ENCODE measurements around the gene ADGRA3.
A peak's percentile ranks its signal among the peaks of the same experiment; 100 is the strongest.
"Not testable (repeated sequence)": the region's sequence is repeated elsewhere in the genome, so short reads cannot be mapped to it uniquely, and the experiment has no call there.

Gene ADGRA3

DNA sequence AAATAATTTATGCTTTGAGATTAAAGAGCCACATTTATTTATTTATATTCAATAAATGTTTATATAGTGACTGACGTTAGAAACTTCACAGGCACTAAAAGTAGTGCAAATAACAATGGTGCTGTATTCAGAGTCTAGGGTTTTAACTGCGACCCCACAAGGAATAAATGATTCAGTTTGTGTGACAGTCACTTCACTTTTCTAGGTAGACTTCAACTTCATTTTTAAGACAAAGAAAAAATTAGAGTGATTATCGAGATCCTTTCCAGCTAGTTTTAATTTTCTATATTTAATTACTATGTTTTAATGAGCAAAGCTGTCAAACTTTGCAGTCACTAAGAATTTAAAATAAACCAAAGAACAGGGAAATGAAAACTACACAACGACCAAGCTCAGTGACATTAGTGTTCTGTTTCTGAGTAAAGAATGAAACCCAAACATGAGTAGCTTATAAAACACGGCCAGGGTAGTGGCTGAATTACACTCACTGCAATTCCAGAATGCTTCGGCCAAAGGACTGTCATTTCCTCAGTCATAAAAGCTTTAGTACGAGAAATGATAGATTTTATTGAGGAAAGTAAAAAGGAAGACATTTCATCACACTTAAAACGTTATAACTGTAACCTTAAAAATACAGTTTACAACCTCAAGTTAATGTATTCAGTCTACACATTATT is 38.6 kb downstream of the ADGRA3 start:
- DNase-seq = no peak

- no peak for DNase-seq
Observed at GRCh38 chr4:22476011-22476410, 39.9 kb downstream of the ADGRA3 start.

DNA sequence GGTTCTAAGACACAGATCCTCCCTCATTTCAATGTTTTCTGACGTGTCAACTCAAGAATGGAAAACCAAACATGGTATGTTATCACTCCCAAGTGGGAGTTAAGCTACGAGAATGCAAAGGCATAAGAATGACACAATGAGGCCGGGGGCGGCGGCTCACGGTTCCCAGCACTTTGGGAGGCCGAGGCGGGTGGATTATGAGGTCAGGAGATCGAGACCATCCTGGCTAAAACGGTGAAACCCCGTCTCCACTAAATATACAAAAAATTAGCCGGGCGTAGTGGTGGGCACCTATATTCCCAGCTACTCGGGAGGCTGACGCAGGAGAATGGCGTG is 40.6 kb downstream of the ADGRA3 start:
- not testable (repeated sequence) for DNase-seq

DNA sequence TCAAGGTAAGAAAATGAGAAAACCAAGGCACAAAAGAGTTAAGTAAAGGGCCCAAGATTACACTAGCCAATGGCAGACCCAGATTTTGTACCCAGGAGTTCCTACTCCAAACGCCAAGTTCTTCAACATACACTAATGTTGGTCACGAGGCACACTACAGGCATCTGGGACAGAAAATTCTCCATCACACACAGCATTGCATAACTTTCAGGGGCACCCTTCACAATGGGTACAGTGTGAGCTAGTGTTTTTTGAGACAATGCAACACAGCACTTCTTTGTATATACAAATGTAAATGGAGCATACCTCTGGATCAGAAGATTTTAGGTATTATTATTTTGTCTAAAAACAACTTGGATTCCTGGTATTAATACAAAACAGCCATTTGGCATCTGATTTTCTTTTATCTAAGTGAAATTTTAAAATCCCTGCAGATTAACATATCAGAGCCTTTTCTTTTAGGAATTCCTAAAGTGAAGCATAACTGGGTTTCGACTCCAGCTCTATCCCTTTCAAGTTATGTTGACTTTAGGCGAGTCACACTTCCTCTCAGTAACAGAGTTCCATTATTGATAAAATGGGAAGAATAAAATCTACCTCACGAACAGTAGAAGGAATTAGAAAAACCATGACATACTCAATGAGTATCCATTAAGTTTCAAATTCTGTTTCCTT is 41.1 kb downstream of the ADGRA3 start:
- DNase-seq = no peak

GRCh38 chr4:22473268-22473667 is 42.6 kb downstream of the ADGRA3 start:
- DNase-seq = no peak

GRCh38 chr4:22471999-22472461 is 43.8 kb downstream of the ADGRA3 start:
- DNase-seq = no peak

DNA sequence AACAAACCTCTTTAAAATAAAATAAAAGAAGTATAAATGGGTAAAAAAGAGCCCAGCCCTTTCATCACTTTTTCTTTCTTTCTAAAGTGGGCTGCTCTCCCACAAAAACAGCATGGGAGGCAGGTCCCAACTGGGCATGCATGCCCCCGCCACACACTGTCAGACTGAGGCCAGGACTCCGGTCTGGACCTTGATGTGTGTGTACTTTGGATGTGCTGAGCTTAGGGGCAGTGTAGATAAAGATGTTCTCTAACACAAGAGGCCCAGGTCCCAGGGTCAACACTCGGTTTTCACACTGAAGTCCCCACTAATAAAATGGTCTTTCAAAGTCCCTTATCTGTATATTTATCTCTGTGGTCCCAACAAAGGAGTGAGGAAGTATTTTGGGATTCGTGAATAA is 44.4 kb downstream of the ADGRA3 start:
- no peak for DNase-seq

DNA sequence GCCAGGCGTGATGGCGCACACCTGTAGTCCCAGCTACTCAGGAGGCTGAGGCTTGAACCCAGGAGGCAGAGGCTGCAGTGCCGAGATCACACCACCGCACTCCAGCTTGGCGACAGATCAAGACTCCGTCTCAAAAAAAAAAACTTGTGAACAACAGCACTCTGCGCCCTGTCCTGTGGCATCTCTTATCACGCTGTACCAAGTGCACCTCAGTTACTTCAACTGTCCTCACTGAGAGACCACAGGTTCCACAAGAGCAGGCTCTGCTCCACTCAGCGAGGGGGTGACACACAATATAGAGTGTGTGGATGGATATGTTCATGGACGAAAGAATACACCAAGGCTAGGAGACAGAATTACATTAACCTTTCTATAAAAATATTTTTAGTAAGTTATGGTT is 49.3 kb downstream of the ADGRA3 start:
- no peak for DNase-seq

DNA sequence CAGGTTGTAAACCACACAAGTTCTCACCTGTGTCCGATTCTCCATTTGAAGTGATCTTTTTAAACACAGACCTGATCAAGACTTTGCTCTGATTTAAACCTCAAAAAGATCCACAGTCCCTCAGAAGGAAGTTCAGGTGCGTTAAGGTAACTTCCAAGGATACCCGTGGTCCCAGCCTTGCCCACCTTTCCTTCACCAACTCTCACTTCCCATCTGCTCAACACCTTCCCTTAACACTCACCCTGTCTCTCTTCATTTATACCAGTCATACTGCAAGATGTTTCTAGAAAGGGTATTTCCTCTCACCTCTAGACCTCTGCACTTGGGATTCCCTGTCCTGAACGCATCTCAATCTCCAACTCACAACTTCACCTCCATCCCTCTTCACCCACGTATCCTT is 49.9 kb downstream of the ADGRA3 start:
- DNase-seq = no peak

DNA sequence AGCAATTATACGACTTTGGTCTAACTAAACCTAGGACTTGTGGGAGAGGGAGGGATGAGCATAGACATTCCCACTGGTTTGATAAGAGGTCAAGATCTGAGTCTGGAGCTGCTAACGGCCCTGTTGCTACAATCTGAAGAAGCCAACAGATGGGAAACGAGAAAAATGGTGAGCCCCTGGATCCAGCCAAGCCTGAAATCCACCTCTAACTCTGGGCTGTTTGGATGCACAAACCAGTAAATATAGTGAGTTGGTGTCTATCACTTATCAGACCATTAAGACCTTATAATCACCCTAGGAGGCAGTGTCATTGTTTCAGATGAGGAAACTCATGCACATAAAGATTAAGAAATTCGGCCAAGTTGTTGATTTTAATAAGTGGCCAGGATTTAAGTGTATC is 50.5 kb downstream of the ADGRA3 start:
- no peak for DNase-seq

GRCh38 chr4:22463179-22463578 is 52.7 kb downstream of the ADGRA3 start:
- no peak for DNase-seq

DNA sequence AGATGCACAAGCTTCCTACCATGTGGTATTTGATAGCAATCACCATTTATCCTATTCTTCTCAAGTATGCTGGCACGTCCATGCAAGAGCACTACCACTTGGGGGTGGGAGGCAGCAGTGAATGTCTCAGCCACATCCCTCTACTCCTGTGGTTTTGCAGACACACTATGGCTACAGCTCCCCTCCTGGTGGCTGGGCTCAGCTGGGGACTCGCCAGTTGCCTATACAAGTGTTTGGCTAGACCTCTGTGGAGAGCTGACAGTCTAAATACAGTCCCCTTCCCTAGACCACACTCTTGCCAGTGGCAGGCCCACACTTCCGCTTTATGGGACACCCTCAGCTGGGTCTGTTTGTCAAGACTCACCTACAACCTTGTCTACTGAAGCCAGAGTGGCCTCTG is 53.2 kb downstream of the ADGRA3 start:
- DNase-seq = no peak

DNA sequence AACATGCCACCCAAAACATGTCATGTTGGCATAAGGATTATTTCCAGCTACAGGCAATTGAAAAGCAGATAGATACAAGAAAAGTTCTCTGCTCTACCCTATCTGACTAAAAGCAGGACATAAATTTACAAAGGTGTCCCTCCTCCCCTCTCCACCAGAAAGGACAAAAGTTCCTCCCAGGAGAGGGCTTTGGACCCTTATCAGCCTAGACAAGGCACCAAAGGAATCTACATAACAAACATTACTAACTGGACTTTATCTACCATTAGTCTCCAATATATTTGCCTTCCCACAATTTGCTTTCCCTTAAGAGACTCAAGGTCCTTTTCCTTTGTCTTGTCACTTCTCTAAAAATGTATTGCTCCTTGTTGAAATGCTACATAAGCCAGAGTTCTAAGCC is 55.6 kb downstream of the ADGRA3 start:
- DNase-seq = no peak

DNA sequence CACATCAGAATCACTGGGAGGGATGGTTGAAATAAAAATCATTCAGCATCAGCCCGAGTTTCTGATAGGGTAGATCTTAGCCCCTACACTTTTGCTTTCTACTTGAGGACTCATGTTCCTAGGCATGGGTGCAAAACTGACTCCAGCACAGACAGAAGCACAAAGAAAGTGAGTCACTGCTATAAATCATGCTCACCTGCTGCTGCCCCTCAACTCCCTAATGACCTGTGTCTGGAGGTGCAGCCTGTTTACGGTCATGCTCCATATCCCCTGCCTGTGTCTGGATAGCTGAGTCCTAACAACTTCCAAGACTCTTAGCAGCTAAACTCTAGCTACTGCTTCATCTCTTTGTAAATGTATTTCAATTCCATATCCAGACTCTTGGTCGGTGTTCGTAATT is 57.8 kb downstream of the ADGRA3 start:
- DNase-seq = peak; percentile 81

DNA sequence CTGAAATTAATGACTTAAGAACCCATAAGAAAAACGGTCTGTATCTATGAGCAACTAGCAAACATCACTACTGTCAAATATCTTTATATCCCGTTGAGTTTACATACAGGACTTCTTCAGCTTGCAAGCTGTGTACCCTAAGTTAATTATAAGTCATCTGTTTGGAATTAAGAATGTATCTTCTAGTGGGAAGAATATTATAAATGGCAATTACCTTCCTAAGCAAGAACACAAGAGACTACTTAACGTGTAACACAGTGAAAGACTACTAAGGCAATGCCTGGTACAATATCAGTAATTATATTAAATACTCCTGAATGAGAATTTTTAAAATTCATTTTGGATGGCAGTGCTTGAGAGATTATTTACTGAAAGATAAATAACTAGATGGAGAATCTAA is 58.5 kb downstream of the ADGRA3 start:
- no peak for DNase-seq

DNA sequence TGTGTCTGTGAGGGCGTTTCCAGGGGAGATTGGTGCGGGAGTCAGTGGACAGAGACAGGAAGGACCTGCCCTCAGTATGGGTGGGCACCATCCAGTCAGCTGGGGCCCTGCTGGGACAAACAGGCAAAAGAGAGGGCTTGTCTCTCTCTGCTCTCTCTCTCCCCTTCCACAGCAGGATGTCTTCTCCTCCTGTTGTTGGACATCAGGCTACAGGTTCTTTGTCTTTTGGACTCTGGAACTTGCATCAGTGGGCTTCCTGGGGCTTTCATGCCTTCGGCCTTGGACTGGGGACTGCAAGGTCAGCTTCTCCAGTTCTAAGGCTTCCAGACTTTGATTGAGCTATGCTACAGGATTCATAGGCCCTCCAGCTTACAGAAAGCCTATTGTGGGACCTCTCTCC is 59.6 kb downstream of the ADGRA3 start:
- DNase-seq = no peak

DNA sequence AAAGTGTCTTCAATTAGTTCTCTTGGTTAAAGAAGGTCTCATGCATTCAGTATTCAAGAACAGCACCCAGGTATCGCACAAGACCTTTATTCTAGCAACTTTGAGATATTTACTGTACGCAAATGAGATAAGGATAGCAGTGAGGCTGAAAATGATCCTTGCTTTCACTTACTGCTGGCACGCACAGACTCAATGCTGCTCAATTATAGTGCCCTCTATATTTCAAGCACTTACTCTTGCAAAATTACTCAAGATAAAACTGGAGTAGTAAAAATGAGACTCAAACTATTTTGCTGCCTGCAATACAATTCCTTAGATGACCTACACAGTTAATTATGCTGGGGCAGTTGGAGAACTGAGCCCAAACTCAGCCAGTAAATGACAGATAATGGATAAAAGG is 60.9 kb downstream of the ADGRA3 start:
- DNase-seq = no peak

- DNase-seq = no peak
Observed at GRCh38 chr4:22454216-22454838, 61.5 kb downstream of the ADGRA3 start.

DNA sequence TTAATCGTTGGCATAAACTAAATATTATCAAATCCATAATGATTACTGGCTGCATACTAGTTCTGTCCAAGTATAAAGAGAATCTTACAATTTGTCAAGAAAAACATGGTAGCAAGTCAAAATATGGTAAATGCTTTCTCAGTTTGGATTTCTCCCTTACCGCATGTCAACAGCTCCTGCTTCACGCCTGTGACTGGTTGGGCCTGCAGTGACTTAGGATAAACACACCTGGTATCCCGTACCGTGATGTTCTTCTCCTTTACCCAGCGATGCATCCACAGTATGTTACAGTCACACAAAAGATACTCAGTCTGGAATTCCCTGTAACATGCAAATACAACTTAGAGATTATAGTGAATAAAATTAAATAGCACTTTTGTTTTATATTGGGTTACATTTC is 71.1 kb downstream of the ADGRA3 start:
- no peak for DNase-seq

DNA sequence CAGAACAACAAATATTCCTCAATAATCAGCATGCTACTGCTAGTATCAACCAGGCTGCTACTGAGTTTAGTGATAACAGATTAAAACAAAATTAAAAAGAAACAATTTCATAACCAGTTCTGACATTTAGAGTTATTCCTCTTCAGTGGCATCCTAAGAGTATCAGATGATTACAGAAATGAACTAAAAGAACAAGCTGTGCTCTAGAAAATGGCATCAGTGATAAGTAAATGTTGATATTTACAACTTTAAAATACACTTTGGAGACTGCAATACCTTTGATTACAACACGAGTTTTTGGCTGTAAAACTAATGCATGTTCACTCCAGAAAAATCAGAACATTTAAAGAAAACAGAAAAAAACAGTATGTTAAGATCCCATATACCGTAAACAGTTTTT is 72.9 kb downstream of the ADGRA3 start:
- DNase-seq = no peak

- no peak for DNase-seq
Observed at GRCh38 chr4:22440999-22441398, 74.9 kb downstream of the ADGRA3 start.

- no peak for DNase-seq
Observed at GRCh38 chr4:22439947-22440346, 75.9 kb downstream of the ADGRA3 start.

DNA sequence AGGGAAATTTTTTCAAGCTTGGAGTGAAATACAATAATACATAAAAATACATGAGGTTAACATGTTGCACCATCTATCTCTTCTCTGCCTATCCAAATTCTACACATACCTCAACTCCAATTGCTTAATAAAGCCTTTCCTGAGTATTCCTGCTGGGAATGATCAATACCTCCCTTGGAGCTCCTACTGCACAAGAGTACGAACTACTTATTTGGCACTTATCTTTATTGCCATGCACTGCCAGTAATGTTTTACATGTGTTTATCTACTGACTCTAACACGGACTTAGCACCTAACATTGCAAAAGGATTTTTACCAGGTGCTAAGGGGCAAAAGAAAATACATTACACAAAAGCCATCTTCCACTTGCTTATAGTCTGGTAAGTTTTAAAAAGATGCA is 80.2 kb downstream of the ADGRA3 start:
- DNase-seq = no peak

DNA sequence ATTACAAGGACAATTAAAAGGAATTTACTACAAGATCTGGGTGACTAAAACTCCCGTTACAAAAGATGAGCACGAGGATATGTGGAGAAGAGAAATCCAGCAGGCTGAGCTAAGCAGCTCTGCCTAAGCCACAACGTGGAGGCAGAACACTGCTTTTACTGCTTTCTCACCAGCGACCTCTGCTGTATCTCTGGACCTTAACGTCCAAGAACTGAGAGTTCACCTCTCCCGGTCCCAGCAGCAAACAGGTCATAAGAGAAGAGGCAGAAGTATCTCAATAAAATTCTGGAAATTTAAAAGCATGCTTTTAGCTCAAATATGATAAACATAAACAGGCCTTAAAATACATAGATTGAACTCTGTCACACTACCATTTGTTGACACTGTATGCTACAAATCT is 81.0 kb downstream of the ADGRA3 start:
- DNase-seq = no peak

DNA sequence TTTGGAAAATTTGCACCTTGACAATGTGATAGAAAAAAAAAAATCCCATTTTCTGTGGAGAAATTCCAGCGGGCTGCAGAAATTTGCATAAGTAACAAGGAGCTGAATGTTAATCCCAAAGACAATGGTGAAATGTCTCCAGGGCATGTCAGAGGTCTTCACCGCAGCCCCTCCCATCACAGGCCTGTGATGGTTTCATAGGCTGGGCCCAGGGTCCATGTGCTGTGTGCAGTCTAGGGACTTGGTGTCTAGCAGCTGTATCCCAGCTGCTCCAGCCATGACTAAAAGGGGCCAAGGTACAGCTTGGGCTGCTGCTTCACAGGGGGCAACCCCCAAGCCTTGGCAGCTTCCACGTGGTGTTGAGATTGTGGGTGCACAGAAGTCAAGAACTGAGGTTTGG is 85.2 kb downstream of the ADGRA3 start:
- DNase-seq = no peak
